NCI-H2196 treated with DMSO at 0.1 percent for 48 hours (cell line): ENCODE measurements around the gene PCSK1N.

Experiments used
- DNase-seq: peaks from one replicate; lab custom pipeline; 2025; ENCODE audit not compliant: unreplicated experiment; lab: John Stamatoyannopoulos, UW

PCSK1N gene

GRCh38 chrX:48791063-48791820, 44.2 kb downstream of the PCSK1N start:
- no peak for DNase-seq

- DNase-seq = no peak
Observed at GRCh38 chrX:48790477-48790876, 44.9 kb downstream of the PCSK1N start.

- DNase-seq = no peak
Observed at GRCh38 chrX:48789366-48790220, 45.8 kb downstream of the PCSK1N start.

GRCh38 chrX:48787505-48788443, 47.6 kb downstream of the PCSK1N start:
- no peak for DNase-seq

- no peak for DNase-seq
Observed at GRCh38 chrX:48786825-48787504, 48.4 kb downstream of the PCSK1N start.

- DNase-seq = no peak
Observed at GRCh38 chrX:48786341-48786800, 49.0 kb downstream of the PCSK1N start, which contains the start of gene GATA1. GATA1 (plus strand) TSS chrX:48786590; CDS start chrX:48791110, 4,520 bp downstream.

- no peak for DNase-seq
Observed at GRCh38 chrX:48785540-48786214, 49.7 kb downstream of the PCSK1N start.

- no peak for DNase-seq
Observed at GRCh38 chrX:48785186-48785539, 50.2 kb downstream of the PCSK1N start.

- DNase-seq = no peak
Observed at GRCh38 chrX:48784726-48785125, 50.7 kb downstream of the PCSK1N start.

- no peak for DNase-seq
Observed at GRCh38 chrX:48782795-48783194, 52.6 kb downstream of the PCSK1N start.

GRCh38 chrX:48782216-48782615, 53.2 kb downstream of the PCSK1N start:
- DNase-seq = no peak

GRCh38 chrX:48781705-48782104, 53.7 kb downstream of the PCSK1N start:
- no peak for DNase-seq
